Measurements from ENCODE around the gene SLC25A41.

SLC25A41 gene

GRCh38 chr19:6425732-6426620, 7.6 kb downstream of the SLC25A41 start:
- TF ChIP-seq CTCF (IDR thresholded peaks at IDR 0.05) (no peak), ZFX (IDR thresholded peaks at IDR 0.05; ENCODE audit: borderline replicate concordance) (no peak)
- H3K27ac ChIP-seq = peak overlapping the region; percentile 85

GRCh38 chr19:6424939-6425731, 8.4 kb downstream of the SLC25A41 start:
- peak overlapping the region; percentile 85 for H3K27ac ChIP-seq

GRCh38 chr19:6424195-6424938, 9.2 kb downstream of the SLC25A41 start, which contains the start of gene KHSRP:
Gene KHSRP (minus strand): TSS chr19:6424811. CDS start chr19:6424701, 110 bp downstream.
- TF ChIP-seq ZFX (IDR thresholded peaks at IDR 0.05; ENCODE audit: borderline replicate concordance) (no peak), CTCF (IDR thresholded peaks at IDR 0.05) (no peak)
- peak within 1 kb of the TSS; percentile 85 for H3K27ac ChIP-seq

More at GRCh38 chr19:6424939-6425731, 8.4 kb downstream of the SLC25A41 start:
- TF ChIP-seq ZFX (IDR thresholded peaks at IDR 0.05; ENCODE audit: borderline replicate concordance) (no peak), CTCF (IDR thresholded peaks at IDR 0.05) (no peak)

GRCh38 chr19:6423499-6424194, 9.9 kb downstream of the SLC25A41 start:
- peak overlapping the region; percentile 85 for H3K27ac ChIP-seq
- TF ChIP-seq ZFX (IDR thresholded peaks at IDR 0.05; ENCODE audit: borderline replicate concordance) (no peak), CTCF (IDR thresholded peaks at IDR 0.05) (no peak)

- H3K27ac ChIP-seq = no peak overlapping the region
- TF ChIP-seq ZFX (IDR thresholded peaks at IDR 0.05; ENCODE audit: borderline replicate concordance) (no peak), CTCF (IDR thresholded peaks at IDR 0.05) (no peak)
Observed at GRCh38 chr19:6421075-6422014, 12.2 kb downstream of the SLC25A41 start.

- TF ChIP-seq ZFX (IDR thresholded peaks at IDR 0.05; ENCODE audit: borderline replicate concordance) (no peak), CTCF (IDR thresholded peaks at IDR 0.05) (no peak)
- no peak overlapping the region for H3K27ac ChIP-seq
Observed at GRCh38 chr19:6418562-6418932, 15.0 kb downstream of the SLC25A41 start.
